Prostate gland (tissue), 2 donors: Measurements from ENCODE around the gene RANGRF. TPM values are rescaled to one million over a fixed set of nuclear protein-coding genes. Genes with fewer than 3 reads are reported as not detected.

ENCODE experiments used
- DNase-seq: peaks from one replicate; pipeline ENCODE4 v3.0.0-alpha.2; 2019; ENCODE audit warnings: low spot score
- H3K27ac ChIP-seq, 2 donors: fragments of 200-600 bp; sonication (generic); 2 replicates each; pipeline ENCODE4 v1.5.1; 2017 to 2019
- H3K27me3 ChIP-seq: fragments of 200-600 bp; sonication (generic); replicated peaks from 2 replicates; pipeline ENCODE4 v1.5.1; 2019; ENCODE audit not compliant: insufficient read depth
- H3K36me3 ChIP-seq, 2 donors: fragments of 200-600 bp; sonication (generic); 1 replicate in 1 of 2; 2 replicates in 1 of 2; pipeline versions ENCODE4 v1.5.1 to v1.8.1; 2017 to 2019
- H3K4me1 ChIP-seq: fragments of 200-600 bp; sonication (generic); replicated peaks from 2 replicates; pipeline ENCODE4 v1.5.1; 2019
- H3K4me3 ChIP-seq, 2 donors: fragments of 200-600 bp; sonication (generic); 2 replicates each; pipeline ENCODE4 v1.5.1; 2017 to 2019
- H3K9me3 ChIP-seq: fragments of 200-600 bp; sonication (generic); 2 replicates; pipeline ENCODE4 v1.5.1; 2017
- POLR2A ChIP-seq: fragments of 450-650 bp; IDR thresholded peaks from one replicate; pipeline ENCODE4 v1.6.1; 2016; ENCODE audit warnings: antibody characterized with exemption, mild to moderate bottlenecking
- POLR2AphosphoS5 ChIP-seq: sonication (generic); formaldehyde crosslinking; IDR thresholded peaks from one replicate; pipeline ENCODE4 v1.6.1; 2017; ENCODE audit warnings: antibody characterized with exemption
- WGBS: methylation state at CpG from one replicate; pipeline ENCODE4 v1.1.5; 2018; 5-methylcytosine and 5-hydroxymethylcytosine counted together
- intact Hi-C: fragments of 100-400 bp; cut with DNase I; formaldehyde crosslinking; loops from one replicate; pipeline ENCODE4 v1.14.2; 2022
- total RNA-seq, 2 donors: library from RNA; depleted of rRNA; stranded (reverse); fragments of >200 nt; gene quantifications; one replicate each; pipeline ENCODE4 v1.1.0, GENCODE V29; 2016
- TF ChIP-seq, protein P1 (sequence below), 4 experiments: fragments of 200-600 bp in 2 of 4; fragments of 450-650 bp in 2 of 4; sonication (generic) in 2 of 4; IDR thresholded peaks; 1 replicate in 3 of 4; 2 replicates in 1 of 4; pipeline ENCODE4 v1.5.1; 2016 to 2019; ENCODE audit warnings: antibody characterized with exemption in 4 of 4, mild to moderate bottlenecking in 2 of 4, moderate library complexity in 2 of 4

RANGRF gene
- total RNA-seq, 2 donors from 2014 or later = 29.5 to 30.1 TPM

DNA sequence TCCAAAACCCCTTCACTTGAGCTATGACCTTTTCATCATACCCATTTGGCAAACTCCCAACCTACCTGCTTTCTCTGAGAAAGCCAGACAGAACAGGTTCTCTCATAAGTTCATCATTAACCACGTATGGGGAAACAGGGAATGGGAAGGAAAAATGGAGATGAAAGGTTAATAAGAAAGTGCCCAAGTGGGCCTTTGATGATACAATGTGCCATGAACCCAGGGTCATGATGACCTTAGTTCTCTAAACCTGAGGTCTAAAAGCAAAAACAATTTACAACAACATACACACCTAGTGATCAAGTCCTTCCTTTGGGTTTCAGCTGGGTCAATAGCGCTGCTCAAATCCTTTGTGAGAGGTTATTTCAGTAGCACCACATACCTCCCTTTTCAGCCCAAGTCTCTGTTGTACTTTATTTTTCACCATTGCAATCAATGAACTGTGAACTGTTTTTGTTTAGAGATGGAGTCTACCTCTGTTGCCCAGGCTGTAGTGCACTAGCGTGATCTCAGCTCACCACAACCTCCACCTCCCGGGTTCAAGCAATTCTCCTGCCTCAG, 14.5 kb upstream of the RANGRF start:
- Histone ChIP-seq H3K27me3 (no peaks in the 10 kb centered on the region), H3K4me1 (no peaks in the 10 kb centered on the region), H3K9me3 (no peaks in the 10 kb centered on the region), H3K4me3 (no peak overlapping the region), H3K36me3 (no peaks in the 10 kb centered on the region), H3K27ac (no peak overlapping the region)
- no peak for DNase-seq
- intact Hi-C loops = no loop called here
- TF ChIP-seq, protein P1, sequence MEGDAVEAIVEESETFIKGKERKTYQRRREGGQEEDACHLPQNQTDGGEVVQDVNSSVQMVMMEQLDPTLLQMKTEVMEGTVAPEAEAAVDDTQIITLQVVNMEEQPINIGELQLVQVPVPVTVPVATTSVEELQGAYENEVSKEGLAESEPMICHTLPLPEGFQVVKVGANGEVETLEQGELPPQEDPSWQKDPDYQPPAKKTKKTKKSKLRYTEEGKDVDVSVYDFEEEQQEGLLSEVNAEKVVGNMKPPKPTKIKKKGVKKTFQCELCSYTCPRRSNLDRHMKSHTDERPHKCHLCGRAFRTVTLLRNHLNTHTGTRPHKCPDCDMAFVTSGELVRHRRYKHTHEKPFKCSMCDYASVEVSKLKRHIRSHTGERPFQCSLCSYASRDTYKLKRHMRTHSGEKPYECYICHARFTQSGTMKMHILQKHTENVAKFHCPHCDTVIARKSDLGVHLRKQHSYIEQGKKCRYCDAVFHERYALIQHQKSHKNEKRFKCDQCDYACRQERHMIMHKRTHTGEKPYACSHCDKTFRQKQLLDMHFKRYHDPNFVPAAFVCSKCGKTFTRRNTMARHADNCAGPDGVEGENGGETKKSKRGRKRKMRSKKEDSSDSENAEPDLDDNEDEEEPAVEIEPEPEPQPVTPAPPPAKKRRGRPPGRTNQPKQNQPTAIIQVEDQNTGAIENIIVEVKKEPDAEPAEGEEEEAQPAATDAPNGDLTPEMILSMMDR (IDR thresholded peaks at IDR 0.05) = no peak
- no peak for TF ChIP-seq POLR2AphosphoS5
- TF ChIP-seq POLR2A = no peak
- WGBS = 82% methylated on average over 4 of the region's 4 CpGs

DNA sequence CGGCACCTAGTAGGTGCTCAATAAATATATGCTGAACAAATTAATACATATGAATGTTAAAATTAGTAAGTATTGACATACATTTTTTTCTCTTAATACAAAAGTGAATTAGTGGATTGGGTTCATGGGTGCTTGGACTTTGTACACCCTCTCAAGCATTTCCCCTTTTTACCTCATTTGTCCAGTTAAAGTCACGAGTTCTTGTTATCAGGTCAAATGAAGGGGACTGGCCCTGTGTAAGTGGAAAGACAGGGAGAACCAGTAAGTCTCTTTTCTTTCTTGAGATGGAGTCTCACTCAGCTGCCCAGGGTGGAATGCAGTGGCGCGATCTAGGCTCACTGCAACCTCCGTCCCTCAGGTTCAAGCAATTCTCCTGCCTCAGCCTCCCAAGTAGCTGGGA, 13.7 kb upstream of the RANGRF start:
- no peaks in the 10 kb centered on the region for H3K9me3 ChIP-seq
- WGBS = 80% methylated on average over 5 of the region's 5 CpGs
- intact Hi-C loops = no loop called here
- no peaks in the 10 kb centered on the region for H3K4me1 ChIP-seq
- H3K27ac ChIP-seq = no peak overlapping the region
- no peaks in the 10 kb centered on the region for H3K27me3 ChIP-seq
- TF ChIP-seq, protein P1 (IDR thresholded peaks at IDR 0.05) = no peak
- TF ChIP-seq POLR2A (no peak), POLR2AphosphoS5 (no peak)
- H3K4me3 ChIP-seq = no peak overlapping the region
- DNase-seq = no peak
- H3K36me3 ChIP-seq = no peaks in the 10 kb centered on the region

DNA sequence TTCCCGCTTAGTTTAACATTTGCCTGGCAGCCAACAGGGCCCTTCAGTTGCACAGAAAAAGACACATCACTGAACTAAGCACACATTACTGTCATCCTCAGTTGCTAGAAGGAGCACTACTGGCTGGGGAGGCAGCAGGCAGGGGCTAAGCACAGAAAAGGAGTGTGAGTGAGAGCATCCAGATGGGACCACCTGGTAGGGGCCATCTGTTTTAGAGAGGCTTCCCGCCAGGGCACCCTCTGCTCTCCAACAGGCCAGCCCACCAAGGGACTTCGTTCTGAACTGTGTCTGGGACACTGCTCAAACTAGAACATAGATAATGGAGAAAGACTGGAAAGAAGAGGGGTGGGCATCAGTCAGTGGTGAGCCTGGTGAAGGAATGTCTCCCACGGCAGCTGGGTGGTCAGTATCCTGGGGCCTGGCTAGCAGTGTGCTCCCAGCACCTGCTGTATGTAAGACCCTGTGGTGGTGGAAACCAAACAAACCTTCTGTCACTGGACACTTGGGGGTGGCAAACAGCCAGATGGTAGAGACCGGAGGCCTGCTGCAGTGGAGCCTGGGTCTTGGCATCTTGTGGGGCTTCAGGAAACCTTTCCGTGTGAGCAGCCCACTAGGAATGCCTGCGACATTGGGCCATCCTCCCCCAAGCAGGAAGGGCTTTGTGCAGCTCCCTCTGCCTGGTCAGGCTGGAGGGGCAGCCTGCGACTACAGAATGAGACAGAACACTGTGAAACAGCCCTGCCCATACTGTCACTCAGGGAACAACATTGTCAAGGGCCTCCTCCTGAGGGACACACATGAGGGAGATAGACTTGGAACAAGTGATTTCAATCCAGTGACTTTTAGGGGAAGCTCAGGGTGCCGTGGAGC, 12.8 kb upstream of the RANGRF start:
- WGBS = 76% methylated on average over 9 of the region's 9 CpGs
- no peaks in the 10 kb centered on the region for H3K27me3 ChIP-seq
- no peaks in the 10 kb centered on the region for H3K36me3 ChIP-seq
- DNase-seq = no peak
- H3K4me3 ChIP-seq = no peak overlapping the region
- intact Hi-C loops = no loop called here
- no peak overlapping the region for H3K27ac ChIP-seq
- TF ChIP-seq POLR2A (no peak), POLR2AphosphoS5 (no peak)
- TF ChIP-seq, protein P1 (IDR thresholded peaks at IDR 0.05) = no peak
- H3K4me1 ChIP-seq = no peaks in the 10 kb centered on the region
- H3K9me3 ChIP-seq = no peaks in the 10 kb centered on the region

DNA sequence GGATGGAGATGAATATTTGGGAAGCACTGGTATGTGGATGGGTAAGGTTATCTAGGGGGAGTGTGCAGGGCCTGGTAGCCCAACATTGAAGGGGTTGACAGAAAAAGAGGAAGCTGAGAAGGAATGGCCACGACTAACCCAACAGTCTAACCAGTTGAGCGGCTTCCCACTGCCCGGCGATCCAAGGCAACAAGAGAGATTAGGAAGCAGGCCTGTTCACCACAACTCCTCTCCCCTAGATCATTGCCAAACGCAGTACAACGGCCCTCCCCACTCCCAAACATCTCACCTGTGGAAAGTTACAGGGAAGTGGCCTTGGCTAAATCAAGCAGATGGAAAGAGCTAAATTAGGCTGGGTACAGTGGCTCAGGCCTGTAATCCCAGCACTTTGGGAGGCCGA, 11.2 kb upstream of the RANGRF start:
- DNase-seq = no peak
- intact Hi-C loops = no loop called here
- no peaks in the 10 kb centered on the region for H3K27me3 ChIP-seq
- TF ChIP-seq POLR2AphosphoS5 (no peak), POLR2A (no peak)
- TF ChIP-seq, protein P1 (IDR thresholded peaks at IDR 0.05) = no peak
- H3K4me1 ChIP-seq = no peaks in the 10 kb centered on the region
- WGBS = 71% methylated on average over 7 of the region's 7 CpGs
- no peaks in the 10 kb centered on the region for H3K9me3 ChIP-seq
- no peaks in the 10 kb centered on the region for H3K36me3 ChIP-seq
- H3K27ac ChIP-seq = no peak overlapping the region
- no peak overlapping the region for H3K4me3 ChIP-seq

DNA sequence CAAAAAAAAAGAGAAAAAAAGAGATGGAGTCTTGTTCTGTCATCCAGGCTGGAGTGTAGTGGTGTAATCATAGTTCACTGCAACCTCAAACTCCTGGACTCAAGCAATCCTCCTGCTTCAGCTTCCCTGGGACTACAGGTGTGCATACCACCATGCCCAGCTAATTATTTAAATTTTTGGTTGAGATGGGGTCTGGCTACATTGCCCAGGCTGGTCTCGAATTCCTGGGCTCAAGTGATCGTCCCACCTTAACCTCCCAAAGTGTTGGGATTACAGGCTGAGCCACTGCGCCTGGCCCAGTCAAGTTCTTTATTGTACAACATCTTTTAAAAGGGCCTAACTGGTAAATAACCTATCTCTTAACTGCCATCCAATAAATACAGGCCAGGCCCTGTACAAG, 6.1 kb upstream of the RANGRF start:
- Histone ChIP-seq H3K9me3 (no peaks in the 10 kb centered on the region), H3K4me3 (no peak overlapping the region), H3K36me3 (no peaks in the 10 kb centered on the region), H3K4me1 (no peaks in the 10 kb centered on the region), H3K27ac (no peak overlapping the region), H3K27me3 (no peaks in the 10 kb centered on the region)
- DNase-seq = no peak
- no peak for TF ChIP-seq POLR2A
- TF ChIP-seq, protein P1 (IDR thresholded peaks at IDR 0.05) = no peak
- TF ChIP-seq POLR2AphosphoS5 = no peak
- intact Hi-C loops = no loop called here
- 60% methylated on average over 3 of the region's 3 CpGs for WGBS
